Stimulated activated CD8-positive, alpha-beta memory T cell treated with anti-CD3 and anti-CD28 coated beads, Interleukin-4, amount 100 ng/mL, for 48 hours (primary cell): Measurements from ENCODE around the gene SGSM1.

ENCODE experiments used
- DNase-seq: peaks from one replicate; pipeline ENCODE4 v3.0.0-alpha.2; 2020

SGSM1 gene

GRCh38 chr22:24805790-24806662, at the start of gene SGSM1:
Gene SGSM1, plus strand, starts transcription at chr22:24806211. Its CDS starts 115 bp downstream, at chr22:24806326.
- peak; percentile 84 for DNase-seq

GRCh38 chr22:24758164-24758799, 47.7 kb upstream of the SGSM1 start:
- DNase-seq, result peak; percentile 76

GRCh38 chr22:24759765-24760164, 46.2 kb upstream of the SGSM1 start:
- DNase-seq, result no peak

GRCh38 chr22:24760708-24761306, 45.2 kb upstream of the SGSM1 start:
- DNase-seq, result no peak

- DNase-seq, result no peak
Observed at GRCh38 chr22:24761888-24762675, 43.9 kb upstream of the SGSM1 start.

GRCh38 chr22:24763872-24764485, 42.0 kb upstream of the SGSM1 start:
- no peak for DNase-seq

- DNase-seq, result no peak
Observed at GRCh38 chr22:24765166-24765565, 40.8 kb upstream of the SGSM1 start.

- DNase-seq, result peak; percentile 68
Observed at GRCh38 chr22:24768537-24769374, 37.3 kb upstream of the SGSM1 start.

- no peak for DNase-seq
Observed at GRCh38 chr22:24772493-24773220, 33.4 kb upstream of the SGSM1 start.

- no peak for DNase-seq
Observed at GRCh38 chr22:24775769-24776492, 30.1 kb upstream of the SGSM1 start.

GRCh38 chr22:24776525-24776924, 29.5 kb upstream of the SGSM1 start:
- DNase-seq, result no peak

GRCh38 chr22:24789516-24789915, 16.5 kb upstream of the SGSM1 start:
- DNase-seq, result no peak

- no peak for DNase-seq
Observed at GRCh38 chr22:24791362-24791761, 14.6 kb upstream of the SGSM1 start.

- DNase-seq, result no peak
Observed at GRCh38 chr22:24796056-24796455, 10.0 kb upstream of the SGSM1 start.

GRCh38 chr22:24796860-24797259, 9.2 kb upstream of the SGSM1 start:
- no peak for DNase-seq

- no peak for DNase-seq
Observed at GRCh38 chr22:24801901-24802465, 4.0 kb upstream of the SGSM1 start.

- DNase-seq, result peak; percentile 82
Observed at GRCh38 chr22:24803064-24803542, 2.9 kb upstream of the SGSM1 start.

- DNase-seq, result no peak
Observed at GRCh38 chr22:24806663-24807001, 621 bp downstream of the SGSM1 start.

- no peak for DNase-seq
Observed at GRCh38 chr22:24807284-24807950, 1.4 kb downstream of the SGSM1 start.
